Nephron progenitor cell (in vitro differentiated cells): ENCODE measurements around the gene THY1.

Experiments used
- DNase-seq: peaks from one replicate; pipeline ENCODE4 v3.0.0; 2021
- H3K27ac Mint-ChIP-seq: 2 replicates; pipeline ENCODE4 v1.8.0; 2021; ENCODE audit warnings: mild to moderate bottlenecking, moderate library complexity, mixed read lengths
- H3K27me3 Mint-ChIP-seq: 2 replicates; pipeline ENCODE4 v1.8.0; 2021; ENCODE audit warnings: mild to moderate bottlenecking, low read depth, mixed read lengths; ENCODE audit not compliant: poor library complexity
- H3K36me3 Mint-ChIP-seq: 2 replicates; pipeline ENCODE4 v1.8.0; 2021; ENCODE audit warnings: low read depth, mixed read lengths
- H3K4me1 Mint-ChIP-seq: 2 replicates; pipeline ENCODE4 v1.8.0; 2021; ENCODE audit warnings: mixed read lengths
- H3K4me3 Mint-ChIP-seq: 2 replicates; pipeline ENCODE4 v1.8.0; 2021; ENCODE audit warnings: mild to moderate bottlenecking, moderate library complexity, mixed read lengths
- H3K9me3 Mint-ChIP-seq: 2 replicates; pipeline ENCODE4 v1.8.0; 2021; ENCODE audit warnings: mild to moderate bottlenecking, moderate library complexity, mixed read lengths
- CTCF ChIP-seq: fragments of 200-600 bp; sonication (generic); IDR thresholded peaks from 2 replicates; pipeline ENCODE4 v1.5.0; 2021; ENCODE audit warnings: antibody characterized with exemption

THY1 gene

GRCh38 chr11:119436711-119437110 is 13.7 kb upstream of the THY1 start:
- no peak overlapping the region for H3K27ac Mint-ChIP-seq
- DNase-seq: no peak
- no peak for TF ChIP-seq CTCF
- H3K9me3 Mint-ChIP-seq: peaks cover 8% of the 10 kb centered on the region
- H3K27me3 Mint-ChIP-seq: peaks cover 30% of the 10 kb centered on the region
- H3K4me3 Mint-ChIP-seq: no peak overlapping the region
- H3K36me3 Mint-ChIP-seq: no peaks in the 10 kb centered on the region
- peaks cover 29% of the 10 kb centered on the region for H3K4me1 Mint-ChIP-seq

DNA sequence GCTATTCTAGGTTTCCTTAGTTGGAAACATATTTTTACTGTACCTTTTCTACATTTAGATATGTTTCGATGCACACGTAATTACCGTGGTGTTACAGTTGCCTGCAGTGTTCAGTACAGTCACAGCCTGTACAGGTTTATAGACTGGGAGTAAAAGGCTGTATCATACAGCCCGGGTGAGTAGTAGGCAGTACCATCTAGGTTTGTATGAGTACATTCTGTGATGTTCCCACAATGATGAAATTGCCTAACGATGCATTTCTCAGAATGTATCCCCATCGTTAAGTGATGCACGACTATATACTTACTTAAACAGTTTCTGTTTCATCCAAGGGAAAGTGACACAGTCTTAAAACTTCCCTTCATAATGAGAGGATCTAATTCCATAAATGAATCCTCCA is 13.1 kb upstream of the THY1 start:
- Mint-ChIP-seq H3K36me3 (no peaks in the 10 kb centered on the region), H3K9me3 (peaks cover 8% of the 10 kb centered on the region), H3K27ac (no peak overlapping the region)

GRCh38 chr11:119434591-119435330 is 11.8 kb upstream of the THY1 start:
- peaks cover 8% of the 10 kb centered on the region for H3K9me3 Mint-ChIP-seq
- no peak overlapping the region for H3K4me3 Mint-ChIP-seq
- H3K36me3 Mint-ChIP-seq: no peaks in the 10 kb centered on the region
- peaks cover 43% of the 10 kb centered on the region for H3K27me3 Mint-ChIP-seq
- H3K4me1 Mint-ChIP-seq: peaks cover 37% of the 10 kb centered on the region
- no peak for TF ChIP-seq CTCF
- no peak for DNase-seq
- H3K27ac Mint-ChIP-seq: no peak overlapping the region

More for the DNA sequence above, 13.1 kb upstream of the THY1 start:
- Mint-ChIP-seq H3K27me3 (peaks cover 36% of the 10 kb centered on the region), H3K4me3 (no peak overlapping the region), H3K4me1 (peaks cover 29% of the 10 kb centered on the region)
- no peak for DNase-seq
- no peak for TF ChIP-seq CTCF

DNA sequence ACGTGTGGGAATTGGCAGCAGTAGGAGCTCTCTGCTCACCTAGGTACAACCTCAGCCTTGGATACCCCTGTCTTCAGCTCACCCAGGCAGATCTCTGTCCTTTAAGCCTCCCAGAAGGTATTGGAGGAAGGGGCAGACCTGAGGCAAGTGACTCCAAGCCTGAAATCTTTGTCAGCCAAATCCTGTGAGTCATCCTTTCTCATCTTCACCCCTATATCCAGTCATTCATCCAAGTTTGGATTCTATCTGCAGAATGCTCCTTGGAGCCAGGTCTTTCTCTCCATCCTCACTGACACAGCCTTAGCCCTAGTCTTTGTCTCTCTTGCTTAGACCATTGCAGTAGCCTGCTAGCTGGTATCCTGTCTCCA is 10.4 kb upstream of the THY1 start:
- no peak for TF ChIP-seq CTCF
- Mint-ChIP-seq H3K9me3 (peaks cover 10% of the 10 kb centered on the region), H3K27ac (no peak overlapping the region), H3K4me3 (no peak overlapping the region), H3K4me1 (peaks cover 41% of the 10 kb centered on the region), H3K36me3 (no peaks in the 10 kb centered on the region), H3K27me3 (peaks cover 47% of the 10 kb centered on the region)
- no peak for DNase-seq

DNA sequence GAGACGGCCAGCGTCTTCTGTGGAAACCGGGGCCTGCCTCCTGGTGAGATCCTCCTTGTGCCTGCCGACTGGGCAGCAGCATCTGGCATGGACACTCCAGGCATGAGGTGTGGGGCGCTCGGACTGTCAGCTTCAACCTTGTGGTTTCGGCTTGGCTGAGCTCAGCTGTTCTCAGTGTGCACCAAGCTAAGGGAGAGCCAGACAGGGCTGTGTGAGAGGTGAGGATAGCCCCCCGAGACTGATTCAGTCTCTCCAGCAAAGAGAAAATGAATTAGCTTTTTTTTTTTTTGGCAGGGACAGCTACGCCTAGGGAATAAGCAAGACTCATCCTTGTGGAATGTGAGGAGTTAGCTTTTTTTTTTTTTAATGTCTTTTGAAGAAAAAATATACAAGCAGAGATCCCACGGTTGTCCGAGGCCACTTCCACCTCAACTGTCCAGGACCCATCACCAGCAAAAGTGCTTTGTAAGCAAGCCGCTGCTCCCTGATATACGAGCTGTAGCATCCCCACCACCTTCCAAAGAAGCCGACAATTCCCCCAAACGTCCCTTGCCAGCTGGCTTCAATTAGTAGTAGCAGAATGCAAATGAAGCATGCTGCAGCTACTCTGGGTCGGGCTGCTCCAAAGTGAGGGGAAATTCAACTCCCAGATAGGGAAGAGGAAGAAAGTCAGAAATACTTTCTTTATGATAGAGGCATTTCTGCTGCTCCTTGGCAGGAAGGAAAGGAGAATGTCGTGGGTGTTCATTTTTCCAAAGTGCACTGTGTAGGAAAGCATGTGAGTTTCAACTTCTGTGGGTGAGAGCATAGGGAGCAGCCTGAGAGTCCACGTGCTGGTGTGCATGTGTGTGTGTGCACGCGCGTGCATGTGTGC is 9.7 kb upstream of the THY1 start:
- H3K36me3 Mint-ChIP-seq: no peaks in the 10 kb centered on the region
- no peak for DNase-seq
- H3K4me1 Mint-ChIP-seq: peaks cover 41% of the 10 kb centered on the region
- peak overlapping the region; percentile 43 for H3K27ac Mint-ChIP-seq
- TF ChIP-seq CTCF: no peak
- no peak overlapping the region for H3K4me3 Mint-ChIP-seq
- peaks cover 49% of the 10 kb centered on the region for H3K27me3 Mint-ChIP-seq
- peaks cover 15% of the 10 kb centered on the region for H3K9me3 Mint-ChIP-seq
